HCT116 (cell line): ENCODE measurements around the gene TTR.

ENCODE experiments used
- EZH2 ChIP-seq: fragments of 200-600 bp; sonication (generic); IDR thresholded peaks from 2 replicates; pipeline ENCODE4 v1.6.1; 2017; ENCODE audit warnings: antibody characterized with exemption, mixed run types
- POLR2A ChIP-seq: IDR thresholded peaks from 2 replicates; pipeline ENCODE4 v1.7.0; 2011; ENCODE audit warnings: borderline replicate concordance; ENCODE audit not compliant: insufficient read depth, insufficient read length; ENCODE audit errors: extremely low read depth
- POLR2AphosphoS5 ChIP-seq: IDR thresholded peaks from 2 replicates; pipeline ENCODE4 v1.6.1; 2011; ENCODE audit warnings: mild to moderate bottlenecking, low read depth, low read length, moderate library complexity
- SIN3A ChIP-seq: IDR thresholded peaks from 2 replicates; pipeline ENCODE4 v1.6.1; 2012; ENCODE audit warnings: low read depth
- SP1 ChIP-seq: IDR thresholded peaks from 2 replicates; pipeline ENCODE4 v1.6.1; 2012; ENCODE audit warnings: low read depth
- SRF ChIP-seq: IDR thresholded peaks from 2 replicates; pipeline ENCODE4 v1.6.1; 2012; ENCODE audit warnings: low read depth
- TF ChIP-seq, protein P1 (sequence below): IDR thresholded peaks from 2 replicates; pipeline ENCODE4 v1.6.1; 2012; ENCODE audit warnings: low read depth
- TF ChIP-seq, protein P2 (sequence below), 3 experiments: fragments of 200-600 bp in 1 of 3; sonication (generic) in 1 of 3; IDR thresholded peaks in 2 of 3; conservative IDR thresholded peaks in 1 of 3; 2 replicates each; pipeline ENCODE4 v1.5.1; 2012 to 2017; ENCODE audit warnings: low read depth in 2 of 3, low read length in 2 of 3, antibody characterized with exemption in 1 of 3, borderline replicate concordance in 1 of 3, control low read depth in 1 of 3, mild to moderate bottlenecking in 1 of 3, mixed read lengths in 1 of 3, mixed run types in 1 of 3, moderate library complexity in 1 of 3; ENCODE audit not compliant: insufficient read depth in 1 of 3

DNA sequence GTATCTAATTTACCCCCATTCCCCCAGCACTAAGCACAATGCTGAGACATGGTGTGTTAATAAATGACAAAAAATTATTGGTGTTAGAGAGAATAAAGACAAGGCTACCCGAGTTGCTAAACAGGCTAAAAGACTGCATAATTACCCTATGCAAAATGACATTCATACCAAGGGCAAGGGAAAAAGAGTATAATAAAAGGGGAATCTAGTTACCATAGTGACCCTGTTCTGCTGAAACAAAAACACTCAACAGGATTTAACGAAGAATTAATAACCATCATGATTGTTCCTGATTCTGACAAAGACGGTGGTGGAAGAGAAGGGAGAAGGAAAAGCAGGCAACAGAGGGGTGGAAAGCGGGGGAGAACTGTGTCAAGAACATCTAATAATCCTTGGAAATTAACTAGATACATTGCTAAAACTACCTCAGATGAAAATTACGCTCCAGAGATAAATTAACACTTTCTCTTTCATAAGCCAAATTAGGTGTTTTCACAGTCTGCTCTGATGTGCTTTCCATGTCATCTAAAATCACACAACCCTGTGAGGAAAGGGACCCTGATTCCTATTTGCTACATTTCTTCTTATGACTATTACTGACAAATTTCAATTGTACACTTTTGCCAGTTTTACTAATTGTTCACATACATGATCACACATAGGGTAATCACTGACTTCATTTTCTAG is 25.5 kb downstream of the TTR start:
- TF ChIP-seq POLR2AphosphoS5 (no peak), POLR2A (no peak), EZH2 (no peak), SP1 (no peak), SIN3A (no peak), SRF (no peak)
- TF ChIP-seq, protein P1, sequence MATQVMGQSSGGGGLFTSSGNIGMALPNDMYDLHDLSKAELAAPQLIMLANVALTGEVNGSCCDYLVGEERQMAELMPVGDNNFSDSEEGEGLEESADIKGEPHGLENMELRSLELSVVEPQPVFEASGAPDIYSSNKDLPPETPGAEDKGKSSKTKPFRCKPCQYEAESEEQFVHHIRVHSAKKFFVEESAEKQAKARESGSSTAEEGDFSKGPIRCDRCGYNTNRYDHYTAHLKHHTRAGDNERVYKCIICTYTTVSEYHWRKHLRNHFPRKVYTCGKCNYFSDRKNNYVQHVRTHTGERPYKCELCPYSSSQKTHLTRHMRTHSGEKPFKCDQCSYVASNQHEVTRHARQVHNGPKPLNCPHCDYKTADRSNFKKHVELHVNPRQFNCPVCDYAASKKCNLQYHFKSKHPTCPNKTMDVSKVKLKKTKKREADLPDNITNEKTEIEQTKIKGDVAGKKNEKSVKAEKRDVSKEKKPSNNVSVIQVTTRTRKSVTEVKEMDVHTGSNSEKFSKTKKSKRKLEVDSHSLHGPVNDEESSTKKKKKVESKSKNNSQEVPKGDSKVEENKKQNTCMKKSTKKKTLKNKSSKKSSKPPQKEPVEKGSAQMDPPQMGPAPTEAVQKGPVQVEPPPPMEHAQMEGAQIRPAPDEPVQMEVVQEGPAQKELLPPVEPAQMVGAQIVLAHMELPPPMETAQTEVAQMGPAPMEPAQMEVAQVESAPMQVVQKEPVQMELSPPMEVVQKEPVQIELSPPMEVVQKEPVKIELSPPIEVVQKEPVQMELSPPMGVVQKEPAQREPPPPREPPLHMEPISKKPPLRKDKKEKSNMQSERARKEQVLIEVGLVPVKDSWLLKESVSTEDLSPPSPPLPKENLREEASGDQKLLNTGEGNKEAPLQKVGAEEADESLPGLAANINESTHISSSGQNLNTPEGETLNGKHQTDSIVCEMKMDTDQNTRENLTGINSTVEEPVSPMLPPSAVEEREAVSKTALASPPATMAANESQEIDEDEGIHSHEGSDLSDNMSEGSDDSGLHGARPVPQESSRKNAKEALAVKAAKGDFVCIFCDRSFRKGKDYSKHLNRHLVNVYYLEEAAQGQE, result no peak
- TF ChIP-seq, protein P2, sequence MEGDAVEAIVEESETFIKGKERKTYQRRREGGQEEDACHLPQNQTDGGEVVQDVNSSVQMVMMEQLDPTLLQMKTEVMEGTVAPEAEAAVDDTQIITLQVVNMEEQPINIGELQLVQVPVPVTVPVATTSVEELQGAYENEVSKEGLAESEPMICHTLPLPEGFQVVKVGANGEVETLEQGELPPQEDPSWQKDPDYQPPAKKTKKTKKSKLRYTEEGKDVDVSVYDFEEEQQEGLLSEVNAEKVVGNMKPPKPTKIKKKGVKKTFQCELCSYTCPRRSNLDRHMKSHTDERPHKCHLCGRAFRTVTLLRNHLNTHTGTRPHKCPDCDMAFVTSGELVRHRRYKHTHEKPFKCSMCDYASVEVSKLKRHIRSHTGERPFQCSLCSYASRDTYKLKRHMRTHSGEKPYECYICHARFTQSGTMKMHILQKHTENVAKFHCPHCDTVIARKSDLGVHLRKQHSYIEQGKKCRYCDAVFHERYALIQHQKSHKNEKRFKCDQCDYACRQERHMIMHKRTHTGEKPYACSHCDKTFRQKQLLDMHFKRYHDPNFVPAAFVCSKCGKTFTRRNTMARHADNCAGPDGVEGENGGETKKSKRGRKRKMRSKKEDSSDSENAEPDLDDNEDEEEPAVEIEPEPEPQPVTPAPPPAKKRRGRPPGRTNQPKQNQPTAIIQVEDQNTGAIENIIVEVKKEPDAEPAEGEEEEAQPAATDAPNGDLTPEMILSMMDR (IDR thresholded peaks at IDR 0.05 in 2 of 3, conservative IDR thresholded peaks at IDR 0.05 in 1 of 3; ENCODE audit: borderline replicate concordance in 1 of 3, insufficient read depth in 1 of 3, low read depth in 2 of 3, low read length in 2 of 3), result no peak
